ENCODE data around the gene TRIM10.

The TRIM10 gene

GRCh38 chr6:30135757-30136156, 25.3 kb downstream of the TRIM10 start, which contains the start of gene TRIM40:
Gene TRIM40 (plus strand): TSS chr6:30136140. CDS start chr6:30137037, 897 bp downstream.
- no peak within 1 kb of the TSS for H3K9ac ChIP-seq (ENCODE audit: low read length)
- DNase-seq = no peak
- H3K27me3 ChIP-seq (replicated peaks; ENCODE audit: insufficient read depth, low read length) = peaks cover 35% of the 10 kb centered on the region
- H3K9me2 ChIP-seq (replicated peaks; ENCODE audit: insufficient read depth, low read length) = no peaks in the 10 kb centered on the region
- no peaks in the 10 kb centered on the region for H3K79me2 ChIP-seq (ENCODE audit: low read length)
- H3K27ac ChIP-seq (ENCODE audit: low read length) = no peak within 1 kb of the TSS
- peak within 1 kb of the TSS; percentile 55; the same call in 1 of the 2 replicates for H3K4me2 ChIP-seq (ENCODE audit: low read depth, low read length)
- no peaks in the 10 kb centered on the region for H4K20me1 ChIP-seq (ENCODE audit: insufficient read depth, low read length)
- H3K4me1 ChIP-seq (ENCODE audit: low read length) = peaks cover 19% of the 10 kb centered on the region
- H3F3A ChIP-seq (ENCODE audit: insufficient read depth, low read length) = peaks cover 6% of the 10 kb centered on the region
- TF ChIP-seq EZH2 (optimal IDR thresholded peaks at IDR 0.05; ENCODE audit: low read depth, low read length) (no peak), EZH2phosphoT487 (IDR thresholded peaks at IDR 0.05; ENCODE audit: low read length) (no peak), CTCF (IDR thresholded peaks at IDR 0.05; ENCODE audit: low read length) (no peak)
- no peaks in the 10 kb centered on the region for H3K9me3 ChIP-seq (replicated peaks; ENCODE audit: insufficient read depth, low read length)
- no peaks in the 10 kb centered on the region for H3K36me3 ChIP-seq (replicated peaks; ENCODE audit: insufficient read depth, low read length)
- no peak within 1 kb of the TSS for H2AFZ ChIP-seq (ENCODE audit: low read length)
- H3K4me3 ChIP-seq (ENCODE audit: low read length) = no peak within 1 kb of the TSS

DNA sequence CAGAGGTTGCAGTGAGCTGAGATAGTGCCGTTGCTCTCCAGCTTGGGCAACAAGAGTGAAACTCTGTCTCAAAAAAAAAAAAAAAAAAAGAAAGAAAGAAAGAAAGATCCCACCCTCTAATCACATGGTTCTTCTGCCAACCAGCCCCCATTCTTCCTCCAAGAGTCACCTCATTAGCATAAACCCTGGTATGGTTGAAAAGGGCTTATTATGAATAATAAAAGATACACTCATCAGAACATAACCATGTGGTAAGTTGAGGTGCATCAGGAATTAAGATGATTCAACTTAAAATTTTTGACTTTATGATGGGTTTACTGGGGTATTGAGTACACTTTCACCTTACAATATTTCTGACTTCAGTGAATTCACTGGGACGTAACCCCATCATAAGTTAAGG, 25.9 kb downstream of the TRIM10 start:
- H3K79me2 ChIP-seq (ENCODE audit: low read length) = no peaks in the 10 kb centered on the region
- H3K4me3 ChIP-seq (ENCODE audit: low read length) = no peak overlapping the region
- no peaks in the 10 kb centered on the region for H3K36me3 ChIP-seq (replicated peaks; ENCODE audit: insufficient read depth, low read length)
- no peak for DNase-seq
- no peak overlapping the region for H3K27ac ChIP-seq (ENCODE audit: low read length)
- no peaks in the 10 kb centered on the region for H4K20me1 ChIP-seq (ENCODE audit: insufficient read depth, low read length)
- no peaks in the 10 kb centered on the region for H3K9me2 ChIP-seq (replicated peaks; ENCODE audit: insufficient read depth, low read length)
- H2AFZ ChIP-seq (ENCODE audit: low read length) = no peak overlapping the region
- peaks cover 24% of the 10 kb centered on the region for H3K4me1 ChIP-seq (ENCODE audit: low read length)
- H3K27me3 ChIP-seq (replicated peaks; ENCODE audit: insufficient read depth, low read length) = peaks cover 35% of the 10 kb centered on the region
- TF ChIP-seq CTCF (IDR thresholded peaks at IDR 0.05; ENCODE audit: low read length) = no peak
- TF ChIP-seq EZH2 (optimal IDR thresholded peaks at IDR 0.05; ENCODE audit: low read depth, low read length) = no peak
- no peak for TF ChIP-seq EZH2phosphoT487 (IDR thresholded peaks at IDR 0.05; ENCODE audit: low read length)
- no peak overlapping the region for H3K4me2 ChIP-seq (ENCODE audit: low read depth, low read length)
- H3K9me3 ChIP-seq (replicated peaks; ENCODE audit: insufficient read depth, low read length) = no peaks in the 10 kb centered on the region
- no peak overlapping the region for H3K9ac ChIP-seq (ENCODE audit: low read length)
- peaks cover 11% of the 10 kb centered on the region for H3F3A ChIP-seq (ENCODE audit: insufficient read depth, low read length)

- no peak overlapping the region for H3K27ac ChIP-seq (ENCODE audit: low read length)
- H3K4me2 ChIP-seq (ENCODE audit: low read depth, low read length) = no peak overlapping the region
- peaks cover 29% of the 10 kb centered on the region for H3K4me1 ChIP-seq (ENCODE audit: low read length)
- H3K9ac ChIP-seq (ENCODE audit: low read length) = no peak overlapping the region
- H3F3A ChIP-seq (ENCODE audit: insufficient read depth, low read length) = peaks cover 11% of the 10 kb centered on the region
- H3K27me3 ChIP-seq (replicated peaks; ENCODE audit: insufficient read depth, low read length) = peaks cover 17% of the 10 kb centered on the region
- no peaks in the 10 kb centered on the region for H4K20me1 ChIP-seq (ENCODE audit: insufficient read depth, low read length)
- H3K9me3 ChIP-seq (replicated peaks; ENCODE audit: insufficient read depth, low read length) = no peaks in the 10 kb centered on the region
- no peak overlapping the region for H2AFZ ChIP-seq (ENCODE audit: low read length)
- DNase-seq = no peak
- no peaks in the 10 kb centered on the region for H3K9me2 ChIP-seq (replicated peaks; ENCODE audit: insufficient read depth, low read length)
- no peaks in the 10 kb centered on the region for H3K79me2 ChIP-seq (ENCODE audit: low read length)
- H3K4me3 ChIP-seq (ENCODE audit: low read length) = no peak overlapping the region
- no peaks in the 10 kb centered on the region for H3K36me3 ChIP-seq (replicated peaks; ENCODE audit: insufficient read depth, low read length)
- TF ChIP-seq CTCF (IDR thresholded peaks at IDR 0.05; ENCODE audit: low read length) (no peak), EZH2phosphoT487 (IDR thresholded peaks at IDR 0.05; ENCODE audit: low read length) (no peak), EZH2 (optimal IDR thresholded peaks at IDR 0.05; ENCODE audit: low read depth, low read length) (no peak)
These were observed 29.0 kb downstream of the TRIM10 start for GRCh38 chr6:30131947-30132497.

All from MM.1S (cell line).